NCI-H146 (cell line): ENCODE measurements around the gene TARDBP.
"Not testable (repeated sequence)": the region's sequence is repeated elsewhere in the genome, so short reads cannot be mapped to it uniquely, and the experiment has no call there.

Source experiments
- DNase-seq: peaks from one replicate; lab custom pipeline; 2025; lab: John Stamatoyannopoulos, UW

The TARDBP gene

DNA sequence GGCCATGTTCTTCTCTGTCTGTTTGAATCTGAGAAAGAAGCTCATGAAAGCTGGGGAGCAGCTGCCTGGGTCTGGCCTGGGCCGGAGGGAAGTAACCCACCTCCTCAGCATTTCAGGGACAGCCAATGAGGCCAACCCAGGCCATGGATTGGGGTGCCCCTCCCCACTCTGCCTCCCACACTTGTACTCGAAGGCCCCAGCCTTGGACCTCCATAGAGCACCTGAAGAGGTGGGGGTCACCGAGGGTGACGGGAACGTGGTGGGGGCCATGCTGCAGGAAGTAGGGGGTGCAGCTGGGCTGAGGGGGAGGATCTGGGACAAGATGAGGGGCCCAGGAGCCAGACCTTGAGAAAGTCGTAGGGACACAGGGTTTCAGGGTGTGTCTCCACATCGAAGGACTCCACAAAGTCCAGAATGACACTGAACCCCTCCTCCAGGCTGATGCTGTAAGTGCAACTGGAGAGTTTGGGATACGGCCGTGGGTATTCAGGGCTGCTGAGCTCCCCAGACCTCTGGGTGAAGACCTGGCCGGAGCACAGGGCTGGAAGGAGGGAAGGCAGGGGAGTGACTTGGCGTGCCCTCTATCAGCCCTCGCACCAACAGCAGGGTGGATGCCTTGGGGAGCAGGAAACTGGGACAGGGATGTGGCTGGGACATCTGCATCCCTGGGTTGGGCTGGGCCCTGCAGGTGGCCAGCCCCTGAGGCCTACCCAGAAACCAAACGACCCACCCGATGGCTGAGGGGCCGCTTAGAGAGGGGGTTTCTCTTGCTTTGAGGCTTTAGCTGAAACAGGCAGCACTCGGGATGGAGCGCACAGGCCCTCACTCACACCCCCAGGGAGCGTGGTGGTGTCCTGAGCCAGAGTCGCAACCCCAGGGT lies 30.8 kb downstream of the TARDBP start:
- DNase-seq = no peak

DNA sequence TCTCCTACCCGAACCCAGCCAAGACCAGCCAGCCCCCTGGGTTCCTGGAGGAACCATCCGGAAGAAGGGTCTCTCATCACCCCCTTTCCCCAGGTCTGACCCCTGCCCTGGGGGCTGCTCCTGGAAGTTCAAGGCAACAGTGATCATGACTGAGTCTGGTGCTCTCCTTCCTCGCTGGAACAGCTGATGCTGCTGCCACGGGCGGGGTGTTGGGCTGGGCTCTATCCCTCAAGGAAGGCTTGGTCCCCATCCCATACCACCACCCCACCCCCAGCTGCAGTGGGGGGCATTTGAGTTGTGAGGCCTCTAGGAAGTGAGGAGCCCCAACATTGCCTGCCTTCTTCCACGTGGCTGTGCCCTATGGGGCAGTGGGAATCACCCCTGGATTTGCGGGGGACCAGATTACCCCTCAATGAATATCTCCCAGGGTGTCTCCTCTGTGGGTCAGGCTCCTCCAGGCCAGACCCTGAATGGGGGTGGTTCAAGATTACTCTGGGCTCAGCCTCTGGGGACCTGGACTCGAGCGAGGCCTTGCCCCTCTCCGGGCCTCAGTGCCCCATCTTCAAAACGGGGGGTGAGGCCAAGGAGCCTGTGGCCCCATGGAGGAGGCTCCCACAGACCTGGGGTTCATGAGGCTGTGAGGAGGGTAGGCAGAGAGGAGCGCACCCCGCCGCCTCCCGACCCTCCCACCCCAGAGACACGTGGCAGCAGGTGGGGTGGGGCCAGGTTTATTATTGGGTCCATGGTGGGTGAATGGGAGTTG lies 31.8 kb downstream of the TARDBP start:
- DNase-seq = no peak

GRCh38 chr1:11044849-11045427 lies 32.5 kb downstream of the TARDBP start:
- DNase-seq = no peak

DNA sequence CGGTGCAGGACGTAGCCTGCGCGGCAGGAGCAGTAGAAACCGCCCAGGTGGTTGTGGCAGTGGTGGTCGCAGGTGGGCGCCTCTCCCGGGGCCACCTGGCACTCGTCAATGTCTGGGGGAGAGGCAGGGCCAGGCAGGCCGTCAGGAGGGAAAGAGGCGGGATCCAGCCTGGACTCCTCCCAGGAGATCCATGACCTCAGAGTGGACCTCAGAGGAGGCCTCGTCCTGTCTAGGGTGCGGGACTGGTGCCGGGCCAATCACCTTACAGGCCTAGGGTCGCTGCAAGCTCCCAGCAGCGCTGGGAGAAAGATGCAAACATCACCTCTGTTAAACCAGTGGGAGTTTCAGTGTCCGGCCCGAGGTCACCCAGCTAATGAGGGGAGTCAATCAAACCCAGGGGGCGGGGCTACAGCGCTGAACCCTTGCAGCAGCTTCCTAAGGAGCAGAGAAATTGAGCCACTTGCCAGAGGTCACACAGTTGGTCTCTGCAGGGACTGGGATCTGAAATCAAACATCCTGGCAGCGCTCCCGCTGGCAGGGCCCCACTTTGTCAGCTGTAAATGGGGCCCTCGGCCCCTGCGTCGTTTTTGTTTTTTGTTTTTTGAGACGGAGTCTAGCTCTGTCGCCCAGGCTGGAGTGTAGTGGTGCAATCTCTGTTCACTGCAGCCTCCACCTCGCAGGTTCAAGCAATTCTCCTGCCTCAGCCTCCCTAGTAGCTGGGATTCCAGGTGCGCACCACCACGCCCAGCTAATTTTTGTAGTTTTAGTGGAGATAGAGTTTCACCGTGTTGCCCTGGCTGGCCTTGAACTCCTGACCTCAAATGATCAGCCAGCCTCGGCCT lies 33.2 kb downstream of the TARDBP start:
- no peak for DNase-seq

GRCh38 chr1:11046270-11046566 lies 33.8 kb downstream of the TARDBP start:
- DNase-seq = no peak

GRCh38 chr1:11046625-11047365 lies 34.3 kb downstream of the TARDBP start, which contains the start of gene MASP2:
Gene MASP2, minus strand, starts transcription at chr1:11047239. Its CDS starts 32 bp downstream, at chr1:11047207.
- no peak for DNase-seq

DNA sequence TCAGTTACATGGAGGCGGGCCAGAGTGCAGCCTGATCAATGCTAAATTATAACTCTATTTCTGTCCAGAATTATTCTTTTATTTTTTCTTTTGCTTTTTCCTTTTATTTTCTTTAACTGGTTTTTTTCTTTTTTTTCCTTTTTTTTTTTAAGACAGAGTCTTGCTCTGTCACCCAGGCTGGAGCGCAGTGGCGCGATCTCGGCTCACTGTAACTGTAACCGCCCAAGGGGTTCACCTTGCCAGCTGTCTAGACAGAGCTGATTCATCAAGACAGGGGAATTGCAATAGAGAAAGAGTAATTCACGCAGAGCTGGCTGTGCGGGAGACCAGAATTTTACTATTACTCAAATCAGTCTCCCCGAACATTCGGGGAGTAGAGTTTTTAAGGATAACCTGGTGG lies 38.7 kb downstream of the TARDBP start:
- DNase-seq = not testable (repeated sequence)

GRCh38 chr1:11051781-11052511 lies 39.5 kb downstream of the TARDBP start:
- no peak for DNase-seq

DNA sequence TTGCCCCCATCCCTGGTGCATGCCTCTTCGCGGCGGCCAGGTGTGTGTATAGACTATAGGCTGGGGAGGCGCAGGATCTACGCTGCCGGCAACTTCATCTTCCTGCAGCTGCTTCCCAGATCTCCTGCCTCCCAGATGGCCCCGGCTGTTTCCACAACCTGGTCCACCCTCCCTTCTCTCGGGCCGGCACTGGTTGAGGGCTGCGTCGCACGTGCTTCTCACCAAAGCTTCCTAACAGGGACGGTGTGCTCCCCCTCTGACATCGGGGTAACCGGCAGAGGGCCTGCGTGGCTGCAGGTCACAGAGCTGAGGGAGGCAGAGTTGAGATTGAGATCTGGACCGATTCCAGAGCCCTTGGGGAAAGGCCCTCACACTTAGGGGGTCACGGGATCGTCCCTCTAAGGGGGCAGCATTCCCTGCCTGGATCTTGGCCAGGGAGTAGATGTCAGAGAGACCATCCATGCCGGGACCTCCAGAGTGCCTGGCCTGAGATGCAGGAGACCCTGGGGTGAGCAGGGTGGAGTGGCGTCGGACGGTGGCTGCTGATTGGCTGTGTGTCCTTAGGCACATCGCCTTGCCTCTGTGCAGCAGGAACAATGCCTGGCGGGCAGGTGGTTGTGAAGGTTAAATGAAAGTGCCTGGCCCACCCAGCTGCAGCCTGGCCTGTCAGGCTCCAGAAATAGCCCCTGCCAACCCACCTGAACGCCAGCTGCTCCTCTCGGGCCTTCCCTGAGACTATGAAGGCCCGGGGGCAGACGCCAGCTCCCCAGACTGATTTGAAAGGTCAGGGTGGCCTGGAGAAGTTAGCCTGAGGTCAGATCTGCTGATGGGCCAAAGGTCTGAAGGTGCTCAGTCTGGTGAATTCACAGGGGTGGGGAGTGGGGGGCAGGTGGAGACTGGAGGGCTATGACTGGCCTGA lies 40.6 kb downstream of the TARDBP start:
- DNase-seq = no peak

DNA sequence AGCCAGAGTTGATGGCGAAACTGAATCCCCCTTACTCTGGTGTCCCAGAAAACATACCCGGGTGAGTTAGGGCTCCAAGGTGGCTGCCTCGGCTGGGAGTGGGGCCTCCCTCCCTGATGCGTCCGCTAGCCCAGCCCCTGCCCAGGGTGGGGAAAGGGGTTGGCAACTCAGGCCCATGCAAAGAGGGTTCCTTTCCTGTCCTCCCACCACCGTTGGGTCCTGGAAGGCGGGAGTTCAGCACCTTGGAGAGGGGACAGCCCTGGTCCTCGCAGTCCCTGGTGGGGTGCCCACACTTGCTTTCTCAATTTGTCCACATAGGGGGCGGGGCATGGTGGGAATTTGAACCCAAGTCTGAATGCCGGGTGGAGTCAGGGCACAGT lies 41.3 kb downstream of the TARDBP start:
- no peak for DNase-seq

DNA sequence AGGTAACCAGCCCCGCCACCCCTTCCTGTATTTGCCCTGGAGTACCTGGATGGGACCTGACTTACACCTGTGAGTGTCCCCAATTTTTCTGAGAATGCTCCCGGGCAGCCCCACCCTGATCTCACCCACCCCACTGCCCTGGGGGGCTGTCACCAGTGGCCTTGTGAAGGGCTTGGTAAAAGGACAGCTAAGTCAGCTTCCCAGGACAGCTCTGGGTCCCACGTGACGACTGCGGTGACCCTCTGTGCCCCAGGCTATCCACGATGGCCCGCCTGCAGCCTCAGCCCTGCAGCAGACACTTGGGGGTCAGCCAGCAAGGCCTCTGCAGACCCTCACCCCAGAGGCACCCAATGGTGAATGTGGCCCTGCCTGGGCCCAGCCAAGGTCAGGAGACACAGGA lies 41.7 kb downstream of the TARDBP start:
- DNase-seq = no peak

- DNase-seq = no peak
Measured at GRCh38 chr1:11054666-11055065, 42.2 kb downstream of the TARDBP start.

DNA sequence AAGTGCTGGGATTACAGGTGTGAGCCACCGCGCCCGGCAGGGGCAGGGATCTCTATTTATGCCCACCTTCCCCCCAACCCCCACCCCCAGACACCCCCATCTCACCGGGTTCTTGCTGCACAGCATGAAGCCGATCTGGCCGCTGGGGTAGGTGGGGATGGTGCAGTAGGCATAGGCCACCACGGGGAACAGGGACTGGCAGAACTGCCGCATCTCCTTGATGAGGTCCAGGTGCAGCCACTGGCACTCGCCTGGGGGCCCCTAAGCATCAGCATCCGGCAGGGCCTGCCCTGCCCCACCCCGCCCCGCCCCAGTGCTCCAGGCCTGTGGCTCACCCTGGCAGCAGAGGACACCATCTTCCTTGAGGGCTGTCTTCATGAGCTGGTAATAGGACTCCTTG lies 43.2 kb downstream of the TARDBP start:
- no peak for DNase-seq

- DNase-seq = no peak
Measured at GRCh38 chr1:11056504-11056903, 44.0 kb downstream of the TARDBP start.

DNA sequence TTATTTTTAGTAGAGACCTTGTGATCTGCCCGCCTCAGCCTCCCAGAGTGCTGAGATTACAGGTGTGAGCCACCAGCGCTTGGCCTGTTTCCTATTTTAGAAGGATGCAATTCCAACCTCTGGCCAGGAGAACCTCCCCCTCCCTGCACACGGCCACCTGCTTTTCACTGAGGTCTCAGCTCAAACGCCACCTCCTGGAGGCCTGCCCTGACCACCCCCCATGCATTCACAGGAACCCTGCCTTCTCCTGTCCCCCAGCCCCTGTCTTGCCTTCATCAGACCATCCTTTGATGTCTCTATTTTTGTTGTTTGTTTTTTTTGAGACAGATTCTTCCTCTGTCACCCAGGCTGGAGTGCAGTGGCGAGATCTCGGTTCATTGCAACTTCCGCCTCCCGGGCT lies 45.0 kb downstream of the TARDBP start:
- DNase-seq = no peak

DNA sequence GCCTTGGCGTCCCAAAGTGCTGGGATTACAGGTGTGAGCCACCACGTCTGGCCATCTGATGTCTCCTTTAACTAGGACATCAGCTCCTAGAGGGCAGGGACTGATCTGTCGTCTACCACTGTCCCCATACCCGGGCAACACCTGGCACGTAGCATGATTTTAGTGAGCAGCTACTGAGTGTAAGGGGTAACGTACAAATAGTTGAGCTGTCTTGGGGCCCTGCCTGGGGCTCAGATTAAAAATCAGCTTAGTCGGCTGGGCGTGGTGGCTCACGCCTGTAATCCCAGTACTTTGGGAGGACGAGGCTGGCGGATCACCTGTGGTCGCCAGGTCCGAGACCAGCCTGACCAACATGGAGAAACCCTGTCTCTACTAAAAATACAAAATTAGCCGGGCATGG lies 45.6 kb downstream of the TARDBP start:
- DNase-seq = no peak

DNA sequence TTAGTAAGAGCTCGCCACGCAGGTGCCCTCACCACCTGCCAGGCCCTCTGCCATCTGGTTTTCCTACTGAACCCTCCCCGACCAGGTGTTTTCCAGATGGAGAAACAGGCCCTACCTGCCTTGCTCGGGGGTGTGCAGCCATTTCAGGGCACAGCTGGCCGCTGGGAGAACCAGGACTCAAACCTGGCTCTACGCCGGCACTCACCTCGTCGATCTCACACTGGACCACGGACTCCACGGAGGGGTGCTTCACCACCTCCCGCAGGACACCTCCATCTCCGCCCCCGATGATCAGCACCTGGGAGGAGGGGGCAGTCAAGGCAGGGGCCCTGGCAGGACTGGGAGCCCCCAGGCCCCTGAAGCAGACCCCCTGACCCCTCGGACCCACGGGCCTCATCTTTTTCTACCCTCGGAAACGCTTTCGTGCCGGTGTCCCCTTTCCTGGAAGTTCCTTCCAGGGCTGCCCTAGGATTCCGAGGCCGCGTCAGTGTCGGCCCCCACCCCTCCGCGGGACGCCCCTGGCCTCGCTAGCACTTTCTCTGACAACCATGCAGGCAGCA lies 46.2 kb downstream of the TARDBP start:
- DNase-seq = peak; percentile 69

GRCh38 chr1:11059155-11059967 lies 46.9 kb downstream of the TARDBP start:
- peak; percentile 38 for DNase-seq
